Left lung (tissue), 10 donors: ENCODE results near the gene NCK1. TPM values are rescaled to one million over a fixed set of nuclear protein-coding genes. Genes with fewer than 3 reads are reported as not detected.

Source experiments
- ATAC-seq: fragments of 200-7000 bp; cut with Tn5 transposase; one replicate; pipeline ENCODE4 v1.9.1; 2020; ENCODE audit warnings: moderate library complexity
- DNase-seq, 4 donors: peaks; one replicate each; pipeline ENCODE4 v3.0.0-alpha.2; 2013 to 2020
- H3K27ac ChIP-seq, 2 donors: fragments of 200-600 bp; sonication (generic) in 1 of 2; one replicate each; pipeline versions ENCODE4 v1.5.0 to v1.8.0; 2020 to 2021
- H3K27me3 ChIP-seq, 2 donors: fragments of 200-600 bp; sonication (generic) in 1 of 2; one replicate each; pipeline versions ENCODE4 v1.5.0 to v1.8.0; 2020 to 2021
- H3K36me3 ChIP-seq, 2 donors: fragments of 200-600 bp; sonication (generic) in 1 of 2; one replicate each; pipeline versions ENCODE4 v1.5.0 to v1.8.0; 2020 to 2021
- H3K4me1 ChIP-seq, 2 donors: fragments of 200-600 bp; one replicate each; pipeline ENCODE4 v1.8.0; 2021
- H3K4me3 ChIP-seq, 2 donors: fragments of 200-600 bp; sonication (generic) in 1 of 2; one replicate each; pipeline versions ENCODE4 v1.5.0 to v1.8.0; 2020 to 2021; ENCODE audit warnings: mild to moderate bottlenecking in 1 of 2
- H3K9me3 ChIP-seq, 2 donors: fragments of 200-600 bp; sonication (generic) in 1 of 2; one replicate each; pipeline versions ENCODE4 v1.5.0 to v1.8.0; 2020 to 2021
- intact Hi-C, 2 donors: fragments of 100-400 bp; cut with DNase I; formaldehyde crosslinking; loops; one replicate each; pipeline versions ENCODE4 v1.11.2 to v1.14.2; 2022
- polyA plus RNA-seq, 6 donors: library from polyadenylated mRNA; unstranded; fragments of 120-200 nt; gene quantifications; one replicate each; pipeline ENCODE4 v1.2.1, GENCODE V29; 2013; ENCODE audit not compliant: insufficient read length in 6 of 6
- total RNA-seq, 2 donors: library from RNA; stranded (reverse); fragmentation: NEBNext Ultra II Directional; extraction: Animal tissue kit (Norgen Biotek cat#: 25700); gene quantifications; one replicate each; pipeline ENCODE4 v1.2.1, GENCODE V29; 2021
- TF ChIP-seq, protein P1 (sequence below), 2 donors: fragments of 200-600 bp; sonication (generic) in 1 of 2; IDR thresholded peaks; one replicate each; pipeline versions ENCODE4 v1.5.0 to v1.8.0; 2021; ENCODE audit warnings: antibody characterized with exemption in 2 of 2
- donor health status: DM: no; HTN: yes; CAD: no.
- donor health status: DM: no; HTN: no; CAD: no.

Gene NCK1
- total and polyA plus RNA-seq, 8 donors, result 31.9 to 54.6 (median 47.7) TPM

DNA sequence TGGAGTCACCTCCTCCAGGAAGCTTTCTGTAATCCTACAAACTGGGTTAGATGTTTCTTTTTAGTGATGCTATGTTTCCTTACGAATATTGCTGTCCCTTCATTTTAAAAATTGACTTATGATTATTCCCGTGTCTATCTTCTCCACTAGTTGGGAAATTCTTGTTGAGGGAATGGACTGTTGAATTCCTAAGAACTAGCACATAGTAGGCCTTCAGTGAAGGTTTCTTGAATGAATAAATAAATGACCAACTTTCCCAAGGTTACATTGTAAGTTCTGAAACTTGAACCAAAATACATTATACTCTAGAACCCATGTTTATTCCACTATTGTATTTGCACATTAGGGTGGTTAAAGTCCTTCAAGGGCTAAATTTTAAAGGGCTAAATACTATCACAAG is 95.0 kb downstream of the NCK1 start:
- Histone ChIP-seq H3K27ac (no peak overlapping the region), H3K9me3 (no peaks in the 10 kb centered on the region), H3K4me1 (peaks cover 0 to 7% of the 10 kb centered on the region in 2 donors), H3K4me3 (no peak overlapping the region), H3K27me3 (no peaks in the 10 kb centered on the region), H3K36me3 (no peaks in the 10 kb centered on the region)
- TF ChIP-seq, protein P1, sequence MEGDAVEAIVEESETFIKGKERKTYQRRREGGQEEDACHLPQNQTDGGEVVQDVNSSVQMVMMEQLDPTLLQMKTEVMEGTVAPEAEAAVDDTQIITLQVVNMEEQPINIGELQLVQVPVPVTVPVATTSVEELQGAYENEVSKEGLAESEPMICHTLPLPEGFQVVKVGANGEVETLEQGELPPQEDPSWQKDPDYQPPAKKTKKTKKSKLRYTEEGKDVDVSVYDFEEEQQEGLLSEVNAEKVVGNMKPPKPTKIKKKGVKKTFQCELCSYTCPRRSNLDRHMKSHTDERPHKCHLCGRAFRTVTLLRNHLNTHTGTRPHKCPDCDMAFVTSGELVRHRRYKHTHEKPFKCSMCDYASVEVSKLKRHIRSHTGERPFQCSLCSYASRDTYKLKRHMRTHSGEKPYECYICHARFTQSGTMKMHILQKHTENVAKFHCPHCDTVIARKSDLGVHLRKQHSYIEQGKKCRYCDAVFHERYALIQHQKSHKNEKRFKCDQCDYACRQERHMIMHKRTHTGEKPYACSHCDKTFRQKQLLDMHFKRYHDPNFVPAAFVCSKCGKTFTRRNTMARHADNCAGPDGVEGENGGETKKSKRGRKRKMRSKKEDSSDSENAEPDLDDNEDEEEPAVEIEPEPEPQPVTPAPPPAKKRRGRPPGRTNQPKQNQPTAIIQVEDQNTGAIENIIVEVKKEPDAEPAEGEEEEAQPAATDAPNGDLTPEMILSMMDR (IDR thresholded peaks at IDR 0.05), result no peak
- intact Hi-C loops, result no loop called here
- DNase-seq (no peak), ATAC-seq (no peak)

DNA sequence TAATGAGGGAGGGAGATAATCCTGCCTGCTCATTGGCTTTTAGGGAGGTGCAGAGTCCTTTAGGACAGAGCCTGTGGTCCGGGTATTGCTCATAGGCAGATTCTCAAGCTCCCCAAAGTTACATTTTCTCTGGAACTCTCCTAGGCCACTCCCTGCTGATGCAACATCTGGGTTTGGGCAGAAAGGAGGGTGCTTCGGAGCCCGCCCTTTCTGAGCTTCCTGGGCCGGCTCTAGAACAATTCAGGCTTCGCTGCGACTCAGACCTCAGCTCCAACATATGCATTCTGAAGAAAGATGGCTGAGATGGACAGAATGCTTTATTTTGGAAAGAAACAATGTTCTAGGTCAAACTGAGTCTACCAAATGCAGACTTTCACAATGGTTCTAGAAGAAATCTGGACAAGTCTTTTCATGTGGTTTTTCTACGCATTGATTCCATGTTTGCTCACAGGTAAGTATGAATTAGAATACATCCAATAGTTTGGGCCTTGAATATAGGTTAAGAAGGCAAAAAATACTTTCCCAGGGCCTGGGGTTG is 95.8 kb downstream of the NCK1 start, which contains the start of gene IL20RB:
TSS of gene IL20RB (plus strand) at position 233 of the 538 bp plus-strand sequence. CDS start at position 364, 131 bp downstream.
- Histone ChIP-seq H3K9me3 (no peaks in the 10 kb centered on the region), H3K4me1 (peaks cover 0 to 7% of the 10 kb centered on the region in 2 donors), H3K27ac (no peak within 1 kb of the TSS), H3K36me3 (no peaks in the 10 kb centered on the region), H3K27me3 (no peaks in the 10 kb centered on the region), H3K4me3 (no peak within 1 kb of the TSS)
- TF ChIP-seq, protein P1 (IDR thresholded peaks at IDR 0.05), result no peak
- DNase-seq (no peak), ATAC-seq (no peak)
- intact Hi-C loops, result no loop called here

DNA sequence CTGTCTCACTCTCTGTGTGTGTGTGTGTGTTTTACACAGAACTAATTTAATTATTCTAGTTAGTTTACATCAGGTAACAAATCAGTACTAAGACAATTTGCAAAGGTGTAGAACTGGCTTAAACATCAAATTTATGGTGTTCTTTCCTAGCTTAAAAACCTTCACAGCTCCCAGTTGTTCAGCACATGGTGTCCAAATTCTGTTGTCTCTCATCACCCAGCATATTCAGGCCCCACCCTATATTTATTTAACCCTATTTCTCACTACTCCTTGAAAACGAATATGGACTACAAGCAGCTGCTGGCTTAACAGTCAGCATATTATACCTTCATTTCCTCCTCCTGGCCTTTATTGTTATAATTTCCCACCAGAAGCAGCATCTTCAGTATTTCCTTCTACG is 96.9 kb downstream of the NCK1 start:
- Histone ChIP-seq H3K4me3 (no peak overlapping the region), H3K9me3 (no peaks in the 10 kb centered on the region), H3K27ac (no peak overlapping the region), H3K4me1 (peaks cover 0 to 7% of the 10 kb centered on the region in 2 donors), H3K27me3 (no peaks in the 10 kb centered on the region), H3K36me3 (no peaks in the 10 kb centered on the region)
- TF ChIP-seq, protein P1 (IDR thresholded peaks at IDR 0.05), result no peak
- ATAC-seq (no peak), DNase-seq (no peak)
- intact Hi-C loops, result no loop called here

DNA sequence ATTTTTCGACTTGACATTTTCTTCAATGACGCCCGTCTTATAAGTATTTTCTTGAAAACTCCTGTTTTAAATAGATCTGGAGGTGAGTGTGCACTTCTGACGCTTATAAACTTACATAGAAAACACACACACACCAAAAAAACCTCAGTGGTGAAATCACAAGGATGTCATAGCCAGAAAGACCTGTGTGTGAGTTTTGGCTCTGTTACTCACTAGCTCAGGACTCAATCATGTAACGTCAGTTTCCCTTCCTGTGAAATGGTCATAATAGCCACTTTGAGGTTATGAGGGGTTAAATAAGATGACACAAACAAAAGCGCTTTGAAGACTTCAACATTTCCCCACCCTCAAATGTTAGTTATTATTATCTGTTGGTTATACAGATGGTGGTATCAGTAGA is 97.6 kb downstream of the NCK1 start:
- Histone ChIP-seq H3K4me1 (peaks cover 0 to 7% of the 10 kb centered on the region in 2 donors), H3K27ac (no peak overlapping the region), H3K36me3 (no peaks in the 10 kb centered on the region), H3K4me3 (no peak overlapping the region), H3K27me3 (no peaks in the 10 kb centered on the region), H3K9me3 (no peaks in the 10 kb centered on the region)
- TF ChIP-seq, protein P1 (IDR thresholded peaks at IDR 0.05), result no peak
- no peak for DNase-seq
- intact Hi-C loops, result no loop called here
- no peak for ATAC-seq

DNA sequence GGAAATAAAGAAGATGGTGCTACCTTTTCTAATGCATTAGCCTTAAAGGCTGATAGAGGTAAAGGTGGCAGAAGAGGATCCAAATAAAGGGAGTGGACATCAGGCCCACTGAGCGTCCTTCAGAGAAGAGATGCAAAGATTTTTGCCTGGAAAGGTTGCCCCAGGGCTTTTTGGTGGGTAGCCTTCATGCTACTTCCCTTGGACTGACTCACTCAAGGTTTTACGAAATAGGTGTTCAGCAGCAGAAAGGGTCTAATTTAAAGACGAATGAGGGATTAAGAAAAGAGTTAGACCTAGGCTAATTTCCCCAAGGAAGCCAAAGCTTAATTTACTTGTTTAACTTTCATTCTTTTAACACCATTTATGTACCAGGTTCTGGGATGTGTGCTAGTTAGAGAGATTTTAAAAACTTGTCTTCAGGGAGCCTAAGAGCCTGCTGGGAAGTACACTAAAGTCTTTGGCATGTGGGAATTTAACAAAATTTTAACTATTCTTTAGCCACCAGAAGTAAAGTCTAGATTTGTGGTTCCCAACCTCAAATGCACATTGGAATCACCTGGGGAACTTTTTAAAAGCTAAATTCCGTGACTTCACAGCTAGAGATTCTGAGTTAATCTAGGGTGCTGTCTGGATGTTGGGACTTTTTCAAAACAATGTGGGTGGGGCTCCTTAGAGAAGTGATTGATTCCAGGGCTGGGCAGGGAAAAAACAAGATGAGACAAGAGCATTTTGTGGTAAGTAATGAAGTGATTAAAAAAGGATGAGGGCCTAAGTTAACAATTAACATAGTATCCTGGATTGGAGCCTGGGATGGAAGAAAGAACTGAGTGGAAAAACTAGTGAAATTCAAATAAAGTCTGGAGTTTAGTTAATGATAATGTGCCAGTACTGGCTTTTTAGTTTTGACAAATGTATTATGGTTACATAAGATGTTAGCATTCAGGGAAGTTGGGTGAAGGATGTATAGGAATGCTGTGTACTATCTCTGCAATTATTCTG is 99.1 kb downstream of the NCK1 start:
- H3K36me3 ChIP-seq, result no peaks in the 10 kb centered on the region
- H3K9me3 ChIP-seq, result no peaks in the 10 kb centered on the region
- intact Hi-C loops, result no loop called here
- ATAC-seq, result no peak
- no peak for DNase-seq
- no peaks in the 10 kb centered on the region for H3K27me3 ChIP-seq
- TF ChIP-seq, protein P1 (IDR thresholded peaks at IDR 0.05), result no peak
- H3K27ac ChIP-seq, result no peak overlapping the region
- H3K4me1 ChIP-seq, result peaks cover 0 to 5% of the 10 kb centered on the region in 2 donors
- H3K4me3 ChIP-seq, result no peak overlapping the region
